Right lobe of liver (tissue), 6 donors: ENCODE results near the gene DLG2. TPM values are rescaled to one million over a fixed set of nuclear protein-coding genes. Genes with fewer than 3 reads are reported as not detected.
"Not testable (repeated sequence)": the region's sequence is repeated elsewhere in the genome, so short reads cannot be mapped to it uniquely, and the experiment has no call there.

ENCODE experiments used
- ATAC-seq, 4 donors: fragments of 200-7000 bp; cut with Tn5 transposase; one replicate each; pipeline ENCODE4 v1.9.1; 2020; ENCODE audit warnings: mild to moderate bottlenecking in 4 of 4, moderate library complexity in 4 of 4
- DNase-seq, 3 donors: peaks; one replicate each; pipeline ENCODE4 v3.0.0-alpha.2; 2020
- H3K27ac ChIP-seq, 3 donors: fragments of 200-600 bp; one replicate each; pipeline ENCODE4 v1.8.0; 2022
- H3K27me3 ChIP-seq, 2 donors: fragments of 200-600 bp; one replicate each; pipeline ENCODE4 v1.8.0; 2022
- H3K36me3 ChIP-seq, 4 donors: fragments of 200-600 bp; sonication (generic) in 1 of 4; one replicate each; pipeline versions ENCODE4 v1.5.1 to v1.8.0; 2017 to 2022; ENCODE audit warnings: control low read depth in 1 of 4
- H3K4me1 ChIP-seq, 4 donors: fragments of 200-600 bp; sonication (generic) in 1 of 4; one replicate each; pipeline versions ENCODE4 v1.5.1 to v1.8.0; 2017 to 2022; ENCODE audit warnings: control low read depth in 1 of 4
- H3K4me3 ChIP-seq, 3 donors: fragments of 200-600 bp; one replicate each; pipeline ENCODE4 v1.8.0; 2022
- H3K9me3 ChIP-seq, 4 donors: fragments of 200-600 bp; sonication (generic) in 1 of 4; one replicate each; pipeline versions ENCODE4 v1.5.1 to v1.8.0; 2017 to 2022; ENCODE audit warnings: control low read depth in 1 of 4
- POLR2A ChIP-seq: fragments of 450-650 bp; IDR thresholded peaks from one replicate; pipeline ENCODE4 v1.6.1; 2017; ENCODE audit warnings: antibody characterized with exemption, mild to moderate bottlenecking
- WGBS: methylation state at CpG from one replicate; pipeline ENCODE4 v1.1.6; 2018; ENCODE audit warnings: low coverage, low lambda C conversion rate; ENCODE audit not compliant: insufficient coverage; ENCODE audit errors: missing lambda C conversion rate; 5-methylcytosine and 5-hydroxymethylcytosine counted together
- intact Hi-C, 2 donors: fragments of 100-400 bp; cut with DNase I; formaldehyde crosslinking; loops; one replicate each; pipeline versions ENCODE4 v1.11.2 to v1.14.1; 2022
- total RNA-seq, 6 experiments: library from RNA; depleted of rRNA in 2 of 6; stranded (reverse); fragments of >200 nt in 2 of 6; fragmentation: NEBNext Ultra II Directional in 3 of 6; extraction: Animal tissue kit (Norgen Biotek cat#: 25700) in 3 of 6; gene quantifications; one replicate each; pipeline versions ENCODE4 v1.1.0 to v1.2.4, GENCODE V29; 2016 to 2023
- TF ChIP-seq, protein P1 (sequence below), 4 donors: fragments of 200-600 bp in 3 of 4; fragments of 450-650 bp in 1 of 4; IDR thresholded peaks; one replicate each; pipeline versions ENCODE4 v1.5.1 to v1.8.0; 2016 to 2022; ENCODE audit warnings: antibody characterized with exemption in 4 of 4, mild to moderate bottlenecking in 2 of 4
- donor health status: DM: no; HTN: yes; CAD: no.
- donor health status: DM: no; HTN: no; CAD: no.
- donor health status: DM: no; HTN: no; CAD: no.
- donor health status: DM: no; HTN: yes; CAD: no.
- donor health status: DM: no; HTN: yes; CAD: no.

The DLG2 gene
- total RNA-seq, 6 experiments from 2014 or later, result 1.2 to 6.4 (median 2.5) TPM

- no peak for ATAC-seq
- DNase-seq, result no peak
- Histone ChIP-seq H3K4me3 (no peak overlapping the region), H3K27me3 (no peaks in the 10 kb centered on the region), H3K9me3 (no peaks in the 10 kb centered on the region), H3K27ac (no peak overlapping the region), H3K36me3 (no peaks in the 10 kb centered on the region), H3K4me1 (no peaks in the 10 kb centered on the region)
- intact Hi-C loops, result no loop called here
- WGBS, result 60% methylated on average over 1 of the region's 1 CpG
- no peak for TF ChIP-seq POLR2A
- TF ChIP-seq, protein P1, sequence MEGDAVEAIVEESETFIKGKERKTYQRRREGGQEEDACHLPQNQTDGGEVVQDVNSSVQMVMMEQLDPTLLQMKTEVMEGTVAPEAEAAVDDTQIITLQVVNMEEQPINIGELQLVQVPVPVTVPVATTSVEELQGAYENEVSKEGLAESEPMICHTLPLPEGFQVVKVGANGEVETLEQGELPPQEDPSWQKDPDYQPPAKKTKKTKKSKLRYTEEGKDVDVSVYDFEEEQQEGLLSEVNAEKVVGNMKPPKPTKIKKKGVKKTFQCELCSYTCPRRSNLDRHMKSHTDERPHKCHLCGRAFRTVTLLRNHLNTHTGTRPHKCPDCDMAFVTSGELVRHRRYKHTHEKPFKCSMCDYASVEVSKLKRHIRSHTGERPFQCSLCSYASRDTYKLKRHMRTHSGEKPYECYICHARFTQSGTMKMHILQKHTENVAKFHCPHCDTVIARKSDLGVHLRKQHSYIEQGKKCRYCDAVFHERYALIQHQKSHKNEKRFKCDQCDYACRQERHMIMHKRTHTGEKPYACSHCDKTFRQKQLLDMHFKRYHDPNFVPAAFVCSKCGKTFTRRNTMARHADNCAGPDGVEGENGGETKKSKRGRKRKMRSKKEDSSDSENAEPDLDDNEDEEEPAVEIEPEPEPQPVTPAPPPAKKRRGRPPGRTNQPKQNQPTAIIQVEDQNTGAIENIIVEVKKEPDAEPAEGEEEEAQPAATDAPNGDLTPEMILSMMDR (IDR thresholded peaks at IDR 0.05), result no peak
Observed at GRCh38 chr11:84310268-84310667, 1316.9 kb downstream of the DLG2 start.

DNA sequence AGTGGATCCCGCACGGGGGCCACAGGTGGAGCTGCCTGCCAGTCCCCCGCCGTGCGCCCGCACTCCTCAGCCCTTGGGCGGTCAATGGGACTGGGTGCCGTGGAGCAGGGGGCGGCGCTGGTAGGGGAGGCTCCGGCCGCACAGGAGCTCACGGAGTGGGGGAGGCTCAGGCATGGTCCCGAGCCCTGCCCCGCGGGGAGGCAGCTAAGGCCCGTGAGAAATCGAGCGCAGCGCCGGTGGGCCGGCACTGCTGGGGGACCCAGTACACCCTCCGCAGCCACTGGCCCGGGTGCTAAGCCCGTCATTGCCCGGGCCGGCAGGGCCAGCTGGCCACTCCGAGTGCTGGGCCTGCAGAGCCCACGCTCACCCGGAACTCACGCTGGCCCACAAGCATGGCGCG, 1318.7 kb downstream of the DLG2 start:
- H3K4me1 ChIP-seq, ATAC-seq, intact Hi-C loops, H3K27ac ChIP-seq, H3K36me3 ChIP-seq, H3K9me3 ChIP-seq, DNase-seq, H3K27me3 ChIP-seq, H3K4me3 ChIP-seq: not testable (repeated sequence)
- WGBS, result no CpG with 5 or more reads among the region's 33 CpGs

DNA sequence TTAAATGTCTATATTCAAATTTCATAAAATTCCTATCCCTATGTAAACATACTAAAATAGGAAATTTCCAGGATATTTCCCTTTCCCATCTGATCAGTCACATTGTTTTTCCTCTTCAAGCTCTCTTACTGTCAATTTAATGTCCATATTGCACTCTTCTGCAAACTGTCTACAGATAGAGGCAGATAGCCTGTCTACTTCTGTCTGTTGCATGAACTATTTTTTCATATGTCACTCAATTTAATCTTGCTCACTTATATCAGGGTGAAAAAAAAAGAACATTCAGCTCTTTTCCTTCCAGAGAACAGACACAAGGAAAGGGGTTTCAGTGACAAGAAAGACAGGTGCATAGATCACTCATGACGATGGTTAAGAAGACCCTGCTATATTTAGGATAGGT, 1327.1 kb downstream of the DLG2 start:
- TF ChIP-seq POLR2A, result no peak
- TF ChIP-seq, protein P1 (IDR thresholded peaks at IDR 0.05), result no peak
- no peaks in the 10 kb centered on the region for H3K27me3 ChIP-seq
- WGBS, result 44% methylated on average over 1 of the region's 1 CpG
- intact Hi-C loops, result no loop called here
- no peak overlapping the region for H3K27ac ChIP-seq
- no peak overlapping the region for H3K4me3 ChIP-seq
- ATAC-seq (no peak), DNase-seq (no peak)
- H3K36me3 ChIP-seq, result no peaks in the 10 kb centered on the region
- H3K4me1 ChIP-seq, result no peaks in the 10 kb centered on the region
- H3K9me3 ChIP-seq, result no peaks in the 10 kb centered on the region

- no peak for TF ChIP-seq POLR2A
- TF ChIP-seq, protein P1 (IDR thresholded peaks at IDR 0.05), result no peak
- Histone ChIP-seq H3K4me3 (no peak overlapping the region), H3K27ac (no peak overlapping the region), H3K27me3 (no peaks in the 10 kb centered on the region), H3K36me3 (no peaks in the 10 kb centered on the region), H3K9me3 (no peaks in the 10 kb centered on the region), H3K4me1 (no peaks in the 10 kb centered on the region)
- WGBS, result 83% methylated on average over 2 of the region's 2 CpGs
- intact Hi-C loops, result no loop called here
- DNase-seq (no peak), ATAC-seq (no peak)
Observed at GRCh38 chr11:84297570-84297969, 1329.6 kb downstream of the DLG2 start.

DNA sequence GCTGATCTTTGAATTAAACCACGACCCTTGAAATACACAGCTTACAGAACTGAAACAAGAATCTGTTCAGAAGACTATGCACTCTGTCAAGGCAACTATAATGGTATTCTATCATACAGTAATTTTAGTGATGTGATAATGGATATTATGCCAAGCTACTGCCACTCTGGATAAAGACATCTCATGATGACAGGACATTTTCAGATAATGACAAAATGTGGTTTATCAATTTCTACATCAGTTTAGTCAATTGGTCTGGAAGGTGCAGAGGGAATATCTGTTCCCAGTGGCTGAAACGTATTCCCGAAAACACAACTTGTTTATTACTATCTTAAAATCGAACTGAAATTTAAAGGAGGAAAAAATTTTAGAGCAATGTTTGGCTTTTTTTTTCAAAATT, 1331.3 kb downstream of the DLG2 start:
- H3K4me1 ChIP-seq, result no peaks in the 10 kb centered on the region
- no peaks in the 10 kb centered on the region for H3K36me3 ChIP-seq
- no peaks in the 10 kb centered on the region for H3K9me3 ChIP-seq
- H3K27me3 ChIP-seq, result no peaks in the 10 kb centered on the region
- intact Hi-C loops, result no loop called here
- WGBS, result 61% methylated on average over 4 of the region's 4 CpGs
- no peak for TF ChIP-seq POLR2A
- TF ChIP-seq, protein P1 (IDR thresholded peaks at IDR 0.05), result no peak
- no peak for ATAC-seq
- no peak for DNase-seq
- H3K4me3 ChIP-seq, result no peak overlapping the region
- H3K27ac ChIP-seq, result no peak overlapping the region
